Inferior parietal cortex (tissue), 1 donor: Measurements from ENCODE around the gene CASP8.
A peak's percentile ranks its signal among the peaks of the same experiment; 100 is the strongest.
"Not testable (repeated sequence)": the region's sequence is repeated elsewhere in the genome, so short reads cannot be mapped to it uniquely, and the experiment has no call there.

Experiments used
- DNase-seq: peaks from one replicate; pipeline ENCODE4 v3.0.0-alpha.2; 2016; ENCODE audit errors: extremely low spot score

The CASP8 gene

GRCh38 chr2:201260302-201260800 lies at the start of gene CASP8:
CASP8 (plus strand) TSS chr2:201260536; CDS start chr2:201266487, 5,951 bp downstream.
- no peak for DNase-seq

DNA sequence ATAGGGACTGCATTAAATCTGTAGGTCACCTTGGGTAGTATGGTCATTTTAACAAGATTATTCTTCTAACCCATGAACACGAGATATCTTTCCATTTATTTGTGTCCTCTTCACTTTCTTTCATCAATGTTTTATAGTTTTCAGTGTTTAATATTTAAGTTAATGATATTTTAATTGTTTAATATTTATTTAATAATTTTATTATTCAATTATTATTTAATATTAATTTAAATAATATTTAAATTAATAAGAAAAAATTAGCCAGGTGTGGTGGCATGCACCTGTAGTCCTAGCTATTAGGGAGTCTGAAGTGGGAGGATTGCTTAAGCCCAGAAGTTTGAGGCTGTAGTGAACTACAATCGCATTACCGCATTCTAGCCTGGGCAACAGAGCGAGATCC lies 44.4 kb upstream of the CASP8 start:
- DNase-seq: no peak

DNA sequence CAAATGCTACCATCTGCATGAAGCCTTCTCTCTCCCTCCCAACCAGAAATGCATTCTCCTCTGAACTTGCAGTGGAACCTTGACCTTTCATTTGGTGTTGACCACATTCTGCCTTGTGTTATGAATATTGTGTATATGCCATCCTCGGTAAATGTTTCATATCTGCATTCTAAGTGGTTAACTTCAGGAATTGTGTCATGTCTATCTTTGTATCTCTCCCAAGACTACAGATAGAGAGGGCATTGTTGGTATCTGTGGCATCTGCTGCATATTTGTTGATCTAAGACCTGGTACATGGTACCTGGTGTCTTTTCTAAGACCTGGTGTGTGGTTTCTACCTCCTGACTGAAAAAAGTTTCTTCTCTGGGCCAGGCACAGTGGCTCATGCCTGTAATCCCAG lies 43.4 kb upstream of the CASP8 start:
- DNase-seq: no peak

GRCh38 chr2:201218780-201219179 lies 41.6 kb upstream of the CASP8 start:
- DNase-seq: no peak

GRCh38 chr2:201219328-201220096 lies 40.8 kb upstream of the CASP8 start:
- no peak for DNase-seq

DNA sequence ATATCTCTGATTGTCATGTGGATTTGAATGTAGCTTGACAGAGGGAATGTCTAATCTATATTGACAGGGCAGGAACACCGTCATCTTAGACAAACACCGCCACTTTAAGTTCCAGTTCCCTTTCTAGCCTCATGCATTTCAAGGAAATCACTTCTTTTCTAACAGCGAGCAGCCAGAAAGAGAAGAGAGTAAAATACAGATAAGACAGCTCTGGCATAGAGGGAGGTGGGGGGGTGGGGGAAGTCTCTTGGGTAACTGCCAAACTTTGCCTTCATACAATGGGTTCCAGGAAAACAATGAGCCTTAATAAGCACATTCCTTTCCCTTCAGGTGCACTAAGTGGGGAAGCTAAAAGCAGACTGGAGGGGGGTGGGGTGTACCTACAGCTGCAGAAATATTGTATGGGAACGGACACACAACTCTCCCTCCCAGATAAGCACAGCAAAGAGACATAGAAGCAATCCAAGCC lies 40.2 kb upstream of the CASP8 start:
- DNase-seq: no peak

- no peak for DNase-seq
Measured at GRCh38 chr2:201223089-201224073, 37.0 kb upstream of the CASP8 start.

DNA sequence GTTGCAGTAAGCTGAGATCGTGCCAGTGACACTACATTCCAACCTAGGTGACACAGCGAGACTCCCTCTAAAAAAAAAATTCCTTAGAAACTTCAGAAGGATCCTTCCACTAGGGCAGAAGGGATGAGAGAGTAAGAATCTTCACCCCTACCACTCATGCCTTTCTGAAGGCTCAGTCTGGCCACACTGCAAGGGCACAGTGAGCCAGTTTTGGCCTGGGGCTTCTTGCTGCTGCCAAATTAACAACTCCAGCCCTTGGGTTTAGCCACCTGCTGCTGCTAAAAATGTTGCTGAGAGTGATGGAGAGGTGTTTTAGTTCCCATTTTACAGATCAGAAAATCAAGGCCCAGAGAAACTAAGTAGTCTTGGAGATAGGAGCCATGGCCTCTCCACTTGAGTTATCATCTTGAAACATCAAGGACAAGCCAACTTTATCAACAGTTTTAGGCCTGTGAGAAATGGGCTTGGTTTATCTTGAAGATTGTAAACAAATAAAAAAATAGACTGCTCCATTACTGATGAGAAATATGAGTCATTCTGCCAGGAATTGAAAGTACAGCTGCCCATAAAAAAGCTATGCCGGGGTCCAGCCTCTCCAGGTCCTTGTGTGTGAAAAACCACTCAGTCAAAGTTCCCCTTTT lies 31.9 kb upstream of the CASP8 start:
- no peak for DNase-seq

GRCh38 chr2:201228912-201229290 lies 31.4 kb upstream of the CASP8 start:
- no peak for DNase-seq

- peak; percentile 66 for DNase-seq
Measured at GRCh38 chr2:201231781-201232466, 28.4 kb upstream of the CASP8 start.

DNA sequence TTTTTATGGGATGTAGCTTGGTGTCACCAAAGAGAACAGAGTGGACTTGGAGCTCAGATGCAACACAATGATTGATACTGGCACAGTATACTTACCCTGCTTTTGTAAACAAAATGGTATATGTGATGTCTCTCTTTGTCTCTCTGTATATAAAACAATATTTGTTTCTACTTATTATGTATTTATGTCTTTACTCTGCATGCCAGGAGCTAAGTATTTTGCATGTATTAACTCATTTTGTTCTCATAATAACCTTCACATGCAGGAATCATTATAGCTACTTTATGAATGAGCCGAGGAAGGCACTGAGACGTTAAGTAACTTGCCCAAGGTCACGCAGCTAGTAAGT lies 27.9 kb upstream of the CASP8 start:
- DNase-seq: no peak

DNA sequence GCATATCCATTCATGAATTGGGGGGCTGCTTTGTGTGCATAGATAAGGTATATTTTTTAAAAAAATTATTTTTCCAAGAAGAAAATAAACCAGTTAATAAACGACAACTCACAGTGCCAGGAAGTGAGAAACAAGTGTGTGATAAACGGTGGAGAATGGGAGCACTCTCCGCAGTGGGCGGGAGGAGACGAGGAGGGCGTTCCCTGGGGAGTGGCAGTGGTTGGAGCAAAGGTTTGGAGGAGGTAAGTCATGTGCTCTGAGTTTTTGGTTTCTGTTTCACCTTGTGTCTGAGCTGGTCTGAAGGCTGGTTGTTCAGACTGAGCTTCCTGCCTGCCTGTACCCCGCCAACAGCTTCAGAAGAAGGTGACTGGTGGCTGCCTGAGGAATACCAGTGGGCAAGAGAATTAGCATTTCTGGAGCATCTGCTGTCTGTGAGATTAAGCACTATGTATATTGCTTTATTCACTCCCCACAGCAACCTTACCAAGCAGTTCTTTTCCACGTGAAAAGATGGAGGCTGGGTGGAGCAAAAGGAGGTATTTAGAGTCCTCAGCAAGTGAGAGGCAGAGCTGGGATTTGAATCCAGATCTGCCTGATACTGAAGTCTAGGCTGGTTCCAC lies 27.0 kb upstream of the CASP8 start:
- DNase-seq: peak; percentile 13

DNA sequence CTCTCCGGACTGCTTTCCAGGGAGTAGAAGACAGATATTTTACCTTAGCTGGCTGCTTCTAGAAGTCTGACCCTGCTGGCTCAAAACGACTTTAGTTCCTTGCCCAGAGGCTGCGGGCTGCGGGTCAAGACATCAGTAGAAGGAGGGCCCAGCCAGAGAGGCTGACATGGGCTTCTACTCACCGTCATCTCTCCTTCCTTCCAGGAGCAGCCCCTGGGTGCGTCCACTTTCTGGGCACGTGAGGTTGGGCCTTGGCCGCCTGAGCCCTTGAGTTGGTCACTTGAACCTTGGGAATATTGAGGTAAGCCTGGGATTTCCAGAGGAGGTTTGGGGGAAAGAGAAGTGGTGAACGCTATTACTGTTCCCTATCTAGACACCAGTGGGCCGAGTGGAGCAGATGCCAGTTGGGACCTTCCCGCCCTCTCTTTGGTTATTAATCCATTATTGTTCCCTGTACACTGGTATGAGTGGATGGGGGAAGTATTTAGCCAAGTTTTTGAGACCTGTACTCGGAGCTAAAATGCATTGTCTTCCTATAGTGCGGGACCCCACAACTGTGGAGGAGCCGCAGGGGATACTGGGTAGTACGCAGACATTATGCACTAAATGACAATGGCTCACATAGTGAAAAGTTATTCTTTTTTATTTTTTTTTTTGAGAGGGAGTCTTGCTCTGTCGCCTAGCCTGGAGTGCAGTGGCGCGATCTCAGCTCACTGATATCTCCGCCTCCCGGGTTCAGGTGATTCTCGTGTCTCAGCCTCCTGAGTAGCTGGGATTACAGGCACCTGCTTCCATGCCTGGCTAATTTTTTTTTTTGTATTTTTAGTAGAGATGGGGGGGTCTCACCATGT lies 26.3 kb upstream of the CASP8 start:
- no peak for DNase-seq

DNA sequence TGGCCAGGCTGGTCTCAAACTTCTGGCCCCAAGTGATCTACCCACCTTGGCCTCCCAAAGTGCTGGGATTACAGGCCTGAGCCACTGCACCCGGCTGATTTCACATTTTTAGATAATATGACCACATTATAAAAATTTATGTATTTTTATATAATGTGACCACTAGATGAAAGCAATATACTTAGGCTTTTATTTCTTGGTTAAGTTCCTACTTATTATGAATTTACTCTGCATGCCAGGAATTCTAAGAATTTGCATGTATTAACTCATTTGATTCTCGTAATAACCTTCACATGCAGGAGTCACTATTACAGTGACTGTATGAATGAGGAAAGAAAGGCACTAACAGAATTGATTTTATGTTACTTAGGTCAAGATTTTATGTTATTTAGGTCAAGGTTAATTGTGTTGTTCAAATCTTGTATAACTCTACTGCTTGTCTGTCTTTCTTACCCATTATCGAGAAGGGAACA lies 25.6 kb upstream of the CASP8 start:
- DNase-seq: no peak

DNA sequence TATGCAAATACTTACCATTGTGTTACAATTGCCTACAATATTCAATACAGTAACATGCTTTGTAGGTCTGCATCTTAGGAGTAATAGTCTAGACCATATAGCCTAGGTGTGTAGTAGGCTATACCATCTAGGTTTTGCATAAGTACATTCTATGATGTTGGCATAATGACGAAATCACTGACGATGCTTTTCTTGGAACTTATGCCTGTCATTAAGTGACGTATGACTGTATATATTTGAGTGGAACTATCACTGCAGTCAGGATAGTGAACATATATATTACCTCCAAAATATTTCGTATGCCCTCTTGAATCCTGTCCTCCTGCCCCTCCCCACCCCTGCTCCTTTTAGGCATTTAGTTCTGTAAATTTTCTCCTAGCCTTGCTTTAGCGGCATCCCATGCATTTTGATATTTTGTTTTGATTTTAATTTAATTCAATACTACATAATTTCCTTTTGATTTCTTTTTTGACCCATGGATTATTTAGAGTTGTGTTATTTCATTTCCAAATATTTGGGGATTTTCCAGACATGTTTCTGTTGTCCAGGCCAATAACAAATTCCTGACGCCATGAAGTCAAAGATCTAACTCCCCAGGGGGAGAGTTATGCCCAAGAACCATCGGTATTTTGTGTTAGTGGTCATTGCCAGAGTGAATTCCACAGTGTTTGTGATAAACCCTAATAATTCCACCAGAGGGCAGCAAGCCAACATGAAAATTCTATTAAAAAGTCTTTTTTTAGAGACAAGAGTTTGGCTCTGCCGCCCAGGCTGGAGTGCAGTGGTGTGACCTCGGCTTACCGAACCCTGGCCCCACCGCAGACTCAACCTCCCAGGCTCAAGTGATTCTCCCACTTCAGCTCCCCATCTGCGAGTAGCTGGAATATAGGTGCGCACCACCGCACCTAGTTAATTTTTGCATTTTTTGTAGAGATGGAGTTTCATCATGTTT lies 24.2 kb upstream of the CASP8 start:
- peak; percentile 81 for DNase-seq

GRCh38 chr2:201237486-201238123 lies 22.7 kb upstream of the CASP8 start:
- no peak for DNase-seq

DNA sequence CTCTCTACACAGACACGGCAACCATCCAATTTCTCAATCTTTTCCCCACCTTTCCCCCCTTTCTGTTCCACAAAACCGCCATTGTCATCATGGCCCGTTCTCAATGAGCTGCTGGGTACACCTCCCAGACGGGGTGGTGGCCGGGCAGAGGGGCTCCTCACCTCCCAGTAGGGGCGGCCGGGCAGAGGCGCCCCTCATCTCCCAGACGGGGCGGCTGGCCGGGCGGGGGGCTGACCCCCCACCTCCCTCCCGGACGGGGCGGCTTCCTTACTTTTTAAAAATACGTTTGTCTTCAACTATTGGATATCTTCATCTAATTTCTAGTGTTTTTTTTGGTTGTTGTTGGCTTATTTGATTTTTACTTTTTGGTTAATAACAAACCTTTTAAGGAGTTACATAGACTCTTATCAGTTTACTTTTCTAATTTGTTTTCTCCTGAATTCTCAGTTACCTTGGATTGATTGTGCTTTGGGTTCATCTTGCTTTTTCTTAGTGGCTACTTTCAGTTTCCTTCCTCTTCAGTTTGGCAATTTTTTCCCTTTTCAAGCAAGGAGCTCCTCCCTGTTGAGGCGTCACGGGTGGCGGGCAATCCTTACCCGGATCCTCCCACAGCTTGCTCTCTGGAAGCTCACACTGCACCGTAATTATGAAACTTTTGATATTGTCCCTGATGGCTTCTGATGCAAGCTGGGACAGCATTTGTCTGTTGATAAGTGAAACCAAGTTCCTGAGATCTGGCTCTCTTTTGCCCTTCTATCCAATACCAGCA lies 21.0 kb upstream of the CASP8 start:
- DNase-seq: not testable (repeated sequence)
